ENCODE results near the gene CNP.

DNA sequence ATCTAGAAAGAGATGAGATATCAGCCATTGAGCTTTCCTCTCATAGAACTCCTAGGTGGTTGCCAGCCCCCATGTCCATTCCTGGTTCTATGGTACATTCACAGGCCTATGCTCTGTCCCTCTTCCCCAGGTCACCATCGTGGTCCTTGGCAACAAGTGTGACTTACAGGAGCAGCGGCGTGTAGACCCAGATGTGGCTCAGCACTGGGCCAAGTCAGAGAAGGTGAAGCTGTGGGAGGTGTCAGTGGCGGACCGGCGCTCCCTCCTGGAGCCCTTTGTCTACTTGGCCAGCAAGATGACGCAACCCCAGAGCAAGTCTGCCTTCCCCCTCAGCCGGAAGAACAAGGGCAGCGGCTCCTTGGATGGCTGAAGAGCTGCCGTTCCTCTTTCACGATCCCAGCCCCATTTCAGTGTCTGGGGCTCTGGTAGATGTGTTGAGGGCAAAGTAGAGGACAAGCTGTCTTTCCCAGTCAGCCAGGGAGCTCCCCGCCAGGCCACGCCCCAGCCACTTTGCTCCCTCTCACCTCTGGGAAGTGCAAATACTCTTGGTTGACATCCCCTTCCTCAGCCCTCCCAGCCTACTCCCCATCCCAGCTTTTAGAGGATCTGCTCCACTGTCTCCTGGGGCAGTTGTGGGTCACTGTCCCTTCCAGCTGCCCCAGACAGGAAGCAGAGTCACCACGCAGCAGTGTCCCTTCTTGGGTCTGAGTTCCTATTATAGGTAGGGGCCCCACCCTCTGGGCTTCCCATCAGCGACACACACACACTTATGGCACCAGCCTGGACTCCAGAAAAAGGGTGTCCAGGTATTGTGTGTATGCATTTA lies 57.1 kb downstream of the CNP start:
- TF ChIP-seq CTCF (IDR thresholded peaks at IDR 0.05) (no peak), POLR2AphosphoS5 (IDR thresholded peaks at IDR 0.05) (no peak)
